ENCODE measurements around the gene TRAPPC1. TPM values are rescaled to one million over a fixed set of nuclear protein-coding genes. Genes with fewer than 3 reads are reported as not detected.
A peak's percentile ranks its signal among the peaks of the same experiment; 100 is the strongest.

The TRAPPC1 gene
- total and polyA plus RNA-seq, 2 experiments from 2014 or later, result 37.8 to 321 TPM

- 88 to 90% methylated on average over 4 to 8 of the region's 8 CpGs for whole genome bisulfite sequencing, 2 experiments (ENCODE audit: low coverage in 1 of 2, low lambda C conversion rate in 2 of 2, missing lambda C conversion rate in 2 of 2)
- Histone ChIP-seq H3K4me1 (ENCODE audit: insufficient read depth) (no peaks in the 10 kb centered on the region; the same call in 1 of the 2 replicates), H3K27ac (no peak overlapping the region), H4K20me1 (ENCODE audit: insufficient read depth) (no peaks in the 10 kb centered on the region), H3K4me3 (no peak overlapping the region), H3K27me3 (replicated peaks; ENCODE audit: insufficient read depth) (no peaks in the 10 kb centered on the region), H3K9me3 (ENCODE audit: low read depth) (no peaks in the 10 kb centered on the region), H3F3A (ENCODE audit: insufficient read depth) (no peaks in the 10 kb centered on the region), H3K79me2 (ENCODE audit: insufficient read depth) (peaks cover 12% of the 10 kb centered on the region), H3K9ac (no peak overlapping the region), H3K9me2 (ENCODE audit: insufficient read depth) (no peaks in the 10 kb centered on the region), H2AFZ (no peak overlapping the region), H3K36me3 (ENCODE audit: low read depth) (peaks cover 21% of the 10 kb centered on the region), H3K4me2 (ENCODE audit: unreplicated experiment) (no peak overlapping the region)
- TF ChIP-seq EZH2phosphoT487 (IDR thresholded peaks at IDR 0.05; ENCODE audit: insufficient read depth, low read depth) (no peak), EZH2 (IDR thresholded peaks at IDR 0.05; ENCODE audit: insufficient read depth, poor library complexity, severe bottlenecking) (no peak)
- DNase-seq, result no peak
- in situ Hi-C loops (cut with MboI), result no loop called here
Observed at GRCh38 chr17:7894866-7895265, 36.9 kb downstream of the TRAPPC1 start.

- peaks cover 6% of the 10 kb centered on the region for H3K4me1 ChIP-seq (ENCODE audit: insufficient read depth)
- no peaks in the 10 kb centered on the region for H3K9me2 ChIP-seq (ENCODE audit: insufficient read depth)
- no peak overlapping the region for H3K4me3 ChIP-seq
- WGBS, 2 experiments (ENCODE audit: low coverage in 1 of 2, low lambda C conversion rate in 2 of 2, missing lambda C conversion rate in 2 of 2), result 93 to 95% methylated on average over 8 to 9 of the region's 9 CpGs
- H3K27me3 ChIP-seq (replicated peaks; ENCODE audit: insufficient read depth), result no peaks in the 10 kb centered on the region
- no peaks in the 10 kb centered on the region for H3K9me3 ChIP-seq (ENCODE audit: low read depth)
- H3K36me3 ChIP-seq (ENCODE audit: low read depth), result peaks cover 15% of the 10 kb centered on the region
- no peak overlapping the region for H3K4me2 ChIP-seq (ENCODE audit: unreplicated experiment)
- no peak overlapping the region for H2AFZ ChIP-seq
- H3K27ac ChIP-seq, result no peak overlapping the region
- H3F3A ChIP-seq (ENCODE audit: insufficient read depth), result 0 out of 2 replicates have a peak, but pooled peaks cover 6% of the 10 kb centered on the region
- in situ Hi-C loops (cut with MboI), result no loop called here
- H3K79me2 ChIP-seq (ENCODE audit: insufficient read depth), result peaks cover 18% of the 10 kb centered on the region
- no peak for DNase-seq
- no peaks in the 10 kb centered on the region for H4K20me1 ChIP-seq (ENCODE audit: insufficient read depth)
- no peak overlapping the region for H3K9ac ChIP-seq
- TF ChIP-seq EZH2phosphoT487 (IDR thresholded peaks at IDR 0.05; ENCODE audit: insufficient read depth, low read depth) (no peak), EZH2 (IDR thresholded peaks at IDR 0.05; ENCODE audit: insufficient read depth, poor library complexity, severe bottlenecking) (no peak)
Observed at GRCh38 chr17:7894226-7894625, 37.5 kb downstream of the TRAPPC1 start.

GRCh38 chr17:7893187-7893880 lies 38.4 kb downstream of the TRAPPC1 start:
- Histone ChIP-seq H3K9ac (no peak overlapping the region), H3K9me2 (ENCODE audit: insufficient read depth) (no peaks in the 10 kb centered on the region), H3K4me1 (ENCODE audit: insufficient read depth) (peaks cover 15% of the 10 kb centered on the region), H3K79me2 (ENCODE audit: insufficient read depth) (peaks cover 27% of the 10 kb centered on the region), H3K9me3 (ENCODE audit: low read depth) (no peaks in the 10 kb centered on the region), H4K20me1 (ENCODE audit: insufficient read depth) (no peaks in the 10 kb centered on the region), H3K27me3 (replicated peaks; ENCODE audit: insufficient read depth) (no peaks in the 10 kb centered on the region), H3K36me3 (ENCODE audit: low read depth) (peaks cover 14% of the 10 kb centered on the region), H2AFZ (no peak overlapping the region), H3K4me3 (no peak overlapping the region), H3K4me2 (ENCODE audit: unreplicated experiment) (no peak overlapping the region), H3F3A (ENCODE audit: insufficient read depth) (peaks cover 12% of the 10 kb centered on the region), H3K27ac (no peak overlapping the region)
- DNase-seq, result no peak
- TF ChIP-seq EZH2 (IDR thresholded peaks at IDR 0.05; ENCODE audit: insufficient read depth, poor library complexity, severe bottlenecking), result no peak
- no peak for TF ChIP-seq EZH2phosphoT487 (IDR thresholded peaks at IDR 0.05; ENCODE audit: insufficient read depth, low read depth)
- in situ Hi-C loops (cut with MboI), result no loop called here
- 94 to 97% methylated on average over 11 to 15 of the region's 15 CpGs for WGBS, 2 experiments (ENCODE audit: low coverage in 1 of 2, low lambda C conversion rate in 2 of 2, missing lambda C conversion rate in 2 of 2)

- Histone ChIP-seq H3K27ac (peak overlapping the region; percentile 90), H4K20me1 (ENCODE audit: insufficient read depth) (no peaks in the 10 kb centered on the region), H3K27me3 (replicated peaks; ENCODE audit: insufficient read depth) (no peaks in the 10 kb centered on the region), H3F3A (ENCODE audit: insufficient read depth) (peaks cover 32% of the 10 kb centered on the region), H2AFZ (no peak overlapping the region), H3K36me3 (ENCODE audit: low read depth) (peaks cover 9% of the 10 kb centered on the region; the same call in 1 of the 2 replicates), H3K4me1 (ENCODE audit: insufficient read depth) (peaks cover 32% of the 10 kb centered on the region), H3K9me3 (ENCODE audit: low read depth) (no peaks in the 10 kb centered on the region), H3K79me2 (ENCODE audit: insufficient read depth) (peaks cover 32% of the 10 kb centered on the region), H3K4me3 (peak overlapping the region; percentile 90), H3K9ac (peak overlapping the region; percentile 71), H3K4me2 (ENCODE audit: unreplicated experiment) (peak overlapping the region; percentile 86), H3K9me2 (ENCODE audit: insufficient read depth) (no peaks in the 10 kb centered on the region)
- in situ Hi-C loops (cut with MboI), result no loop called here
- 41 to 42% methylated on average over 11 of the region's 11 CpGs for WGBS, 2 experiments (ENCODE audit: low coverage in 1 of 2, low lambda C conversion rate in 2 of 2, missing lambda C conversion rate in 2 of 2)
- TF ChIP-seq EZH2phosphoT487 (IDR thresholded peaks at IDR 0.05; ENCODE audit: insufficient read depth, low read depth), result no peak
- peak; percentile 96 for DNase-seq
Observed at GRCh38 chr17:7889166-7889955, 42.4 kb downstream of the TRAPPC1 start.

Data from GM23248 (cell line).